Small intestine (tissue), 7 donors: ENCODE data around the gene FBN3. TPM values are rescaled to one million over a fixed set of nuclear protein-coding genes. Genes with fewer than 3 reads are reported as not detected.
"Not testable (repeated sequence)": the region's sequence is repeated elsewhere in the genome, so short reads cannot be mapped to it uniquely, and the experiment has no call there.

Source experiments
- DNase-seq, 2 donors: peaks; one replicate each; pipeline versions ENCODE4 v3.0.0 to v3.0.0-alpha.2; 2013
- FAIRE-seq: peaks from 2 replicates; lab custom pipeline; 2012; peaks lifted over from hg19 to GRCh38; lab: Jason Lieb, UNC
- H3K27ac ChIP-seq, 3 donors: one replicate each; pipeline ENCODE4 v1.5.1; 2013; ENCODE audit warnings: low read length in 2 of 3, mild to moderate bottlenecking in 2 of 3, control low read depth in 1 of 3, inconsistent platforms in 1 of 3, low read depth in 1 of 3, moderate library complexity in 1 of 3
- H3K27me3 ChIP-seq, 3 donors: one replicate each; pipeline ENCODE4 v1.6.1; 2013; ENCODE audit warnings: low read length in 3 of 3, inconsistent platforms in 1 of 3; ENCODE audit not compliant: control insufficient read depth in 3 of 3, insufficient read depth in 3 of 3
- H3K36me3 ChIP-seq, 3 donors: one replicate each; pipeline ENCODE4 v1.6.1; 2013; ENCODE audit warnings: low read length in 3 of 3, inconsistent platforms in 1 of 3, low read depth in 1 of 3, mild to moderate bottlenecking in 1 of 3, moderate library complexity in 1 of 3; ENCODE audit not compliant: control insufficient read depth in 3 of 3, insufficient read depth in 2 of 3
- H3K4me1 ChIP-seq, 3 donors: one replicate each; pipeline ENCODE4 v1.6.1; 2013; ENCODE audit warnings: low read length in 2 of 3, inconsistent platforms in 1 of 3, low read depth in 1 of 3, mild to moderate bottlenecking in 1 of 3, moderate library complexity in 1 of 3; ENCODE audit not compliant: control insufficient read depth in 3 of 3, insufficient read depth in 2 of 3
- H3K4me3 ChIP-seq, 3 donors: one replicate each; pipeline ENCODE4 v1.5.1; 2013; ENCODE audit warnings: low read length in 3 of 3, control low read depth in 1 of 3, inconsistent platforms in 1 of 3, low read depth in 1 of 3, mild to moderate bottlenecking in 1 of 3, moderate library complexity in 1 of 3
- H3K9me3 ChIP-seq, 2 donors: one replicate each; pipeline ENCODE4 v1.6.1; 2013; ENCODE audit warnings: low read depth in 1 of 2, low read length in 1 of 2; ENCODE audit not compliant: control insufficient read depth in 2 of 2, insufficient read depth in 1 of 2
- WGBS, 3 donors: extraction: QIAGEN DNeasy Blood & Tissue Kit; methylation state at CpG; one replicate each; pipeline ENCODE4 v1.1.7; 2013; 5-methylcytosine and 5-hydroxymethylcytosine counted together
- polyA plus RNA-seq, 4 donors: library from polyadenylated mRNA; stranded (reverse) in 3 of 4; unstranded in 1 of 4; fragments of 200-250 nt in 3 of 4; fragments of 120-200 nt in 1 of 4; gene quantifications; one replicate each; pipeline versions ENCODE4 v1.2.1 to v1.2.3, GENCODE V29; 2013
- donor health status: healthy with polysubstance abuse.
- donor health status: control.
- donor health status: control.
- donor health status: Bipolar disorder and iron deficiency.
- donor health status: healthy.

The FBN3 gene
- polyA plus RNA-seq, 4 donors: 0.04 to 2.5 TPM; not detected in 2

DNA sequence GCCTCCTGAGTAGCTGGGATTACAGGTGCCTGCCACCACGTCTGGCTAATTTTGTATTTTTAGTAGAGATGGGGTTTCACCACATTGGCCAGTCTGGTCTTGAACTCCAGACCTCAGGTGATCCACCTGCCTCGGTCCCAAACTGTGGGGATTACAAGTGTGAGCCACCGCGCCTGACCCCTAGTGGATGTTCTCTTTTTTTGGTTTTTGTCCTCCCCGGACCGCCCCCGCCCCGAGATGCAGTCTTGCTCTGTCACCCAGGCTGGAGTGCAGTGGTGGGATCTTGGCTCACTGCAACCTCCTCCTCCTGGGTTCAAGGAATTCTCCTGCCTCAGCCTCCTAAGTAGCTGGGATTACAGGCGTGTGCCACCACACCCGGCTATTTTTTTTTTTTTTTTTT is 4.6 kb upstream of the FBN3 start:
- FAIRE-seq, H3K4me3 ChIP-seq, H3K27ac ChIP-seq, H3K9me3 ChIP-seq, DNase-seq, H3K36me3 ChIP-seq, H3K27me3 ChIP-seq: not testable (repeated sequence)
- 33 to 37% (median 34%) methylated on average over 8 to 10 of the region's 10 CpGs for WGBS, 3 donors
- peaks cover 0 to 16% (median 5%) of the 10 kb centered on the region in 3 donors for H3K4me1 ChIP-seq

DNA sequence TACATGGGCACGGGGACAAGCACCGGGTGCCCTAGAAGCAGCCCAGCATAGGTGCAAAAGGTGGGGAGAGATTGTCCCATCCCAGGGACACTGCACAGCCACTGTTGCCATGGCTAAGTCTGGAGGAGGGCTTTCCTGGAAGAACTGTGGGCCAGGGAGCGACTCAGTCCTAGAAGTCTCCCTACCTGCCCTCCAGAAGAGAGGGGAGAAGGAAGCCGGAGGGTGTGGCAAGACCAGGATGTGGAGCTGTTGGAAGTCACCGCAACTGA is 2.3 kb upstream of the FBN3 start:
- WGBS, 3 donors: 10 to 47% (median 12%) methylated on average over 4 to 5 of the region's 5 CpGs
- H3K27me3 ChIP-seq: peaks cover 6 to 15% (median 12%) of the 10 kb centered on the region in 3 donors

DNA sequence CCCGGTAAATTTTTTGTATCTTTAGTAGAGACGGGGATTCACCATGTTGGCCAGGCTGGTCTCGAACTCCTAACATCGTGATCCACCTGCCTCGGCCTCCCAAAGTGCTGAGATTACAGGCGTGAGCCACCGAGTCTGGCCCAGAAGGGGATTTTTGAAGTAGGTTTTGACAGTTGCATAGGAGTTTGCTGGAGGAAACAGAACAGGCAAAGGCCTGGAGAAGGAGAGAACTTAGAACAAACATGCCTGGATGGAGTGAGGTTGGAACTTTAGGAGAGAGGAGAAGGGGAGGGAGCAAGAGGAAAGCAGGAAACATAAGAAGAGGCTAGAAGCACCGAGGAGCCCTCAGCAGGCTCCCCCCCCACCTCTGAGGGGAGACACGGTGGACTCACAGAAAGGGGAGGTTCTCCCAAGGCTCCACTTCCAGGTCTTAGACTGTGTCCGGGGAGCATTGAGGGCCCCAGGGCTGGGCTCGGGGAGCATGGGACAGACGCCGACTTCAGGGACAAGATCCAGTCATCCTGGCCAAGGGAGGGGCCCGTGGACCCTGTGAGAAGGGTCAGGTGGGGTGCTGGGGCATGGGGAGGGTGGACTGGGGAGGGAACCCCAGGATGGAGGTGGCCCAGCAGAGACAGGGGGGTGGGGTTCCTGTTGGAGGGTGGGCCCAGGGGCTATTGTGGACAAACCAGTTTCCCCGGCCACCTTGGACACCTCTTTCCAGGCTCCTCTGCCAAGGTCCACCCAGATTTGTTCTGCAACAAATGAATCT is 1.8 kb upstream of the FBN3 start:
- no peak overlapping the region for H3K4me3 ChIP-seq
- 56 to 69% (median 64%) methylated on average over 15 of the region's 15 CpGs for WGBS, 3 donors
- H3K27ac ChIP-seq: no peak overlapping the region
- DNase-seq (peak in 1 of 2 donors; percentile 36), FAIRE-seq (no peak)
- H3K27me3 ChIP-seq: peaks cover 6 to 15% (median 12%) of the 10 kb centered on the region in 3 donors
- no peaks in the 10 kb centered on the region for H3K36me3 ChIP-seq
- H3K9me3 ChIP-seq: no peaks in the 10 kb centered on the region
- peaks cover 0 to 23% (median 5%) of the 10 kb centered on the region in 3 donors for H3K4me1 ChIP-seq

More for the DNA sequence above, 2.3 kb upstream of the FBN3 start:
- Histone ChIP-seq H3K36me3 (no peaks in the 10 kb centered on the region), H3K4me3 (no peak overlapping the region), H3K27ac (no peak overlapping the region), H3K9me3 (no peaks in the 10 kb centered on the region), H3K4me1 (peaks cover 0 to 22% (median 5%) of the 10 kb centered on the region in 3 donors)
- DNase-seq (no peak), FAIRE-seq (no peak)

DNA sequence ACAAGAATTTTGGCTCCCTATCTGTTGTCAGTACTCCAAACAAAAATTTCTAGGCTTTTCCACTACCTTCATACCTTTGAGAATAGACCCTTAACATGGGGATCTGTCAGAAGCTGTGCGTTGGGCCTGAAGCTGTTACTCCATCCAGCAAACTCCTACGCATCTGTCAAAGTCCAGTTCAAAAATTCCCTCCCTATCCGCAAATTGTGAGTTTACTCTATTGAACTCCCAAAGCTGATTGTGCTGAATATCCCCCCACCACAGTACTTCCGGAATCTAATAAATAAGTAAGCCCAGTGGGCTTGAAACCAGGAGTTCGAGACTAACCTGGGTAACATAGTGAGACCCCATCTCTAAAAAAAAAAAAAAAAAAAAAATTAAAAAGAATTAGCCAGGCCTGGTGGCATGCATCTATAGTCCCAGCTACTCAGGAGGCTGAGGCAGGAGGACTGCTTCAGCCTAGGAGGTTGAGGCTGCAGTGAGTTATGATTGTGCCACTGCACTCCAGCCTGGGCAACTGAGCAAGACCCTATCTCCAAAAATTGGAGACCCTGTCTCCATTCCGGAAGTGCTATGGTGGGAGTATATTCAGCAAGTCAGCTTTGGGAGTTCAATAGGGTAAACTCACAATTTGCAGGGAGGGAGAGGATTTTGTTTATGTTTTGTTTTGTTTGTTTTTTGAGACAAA is 930 bp upstream of the FBN3 start:
- Histone ChIP-seq H3K4me3 (no peak overlapping the region), H3K36me3 (no peaks in the 10 kb centered on the region), H3K27ac (no peak overlapping the region), H3K4me1 (peaks cover 0 to 28% (median 5%) of the 10 kb centered on the region in 3 donors), H3K27me3 (peaks cover 6 to 15% (median 12%) of the 10 kb centered on the region in 3 donors), H3K9me3 (no peaks in the 10 kb centered on the region)
- 92 to 96% (median 93%) methylated on average over 6 of the region's 6 CpGs for WGBS, 3 donors
- FAIRE-seq: no peak
- DNase-seq: no peak

DNA sequence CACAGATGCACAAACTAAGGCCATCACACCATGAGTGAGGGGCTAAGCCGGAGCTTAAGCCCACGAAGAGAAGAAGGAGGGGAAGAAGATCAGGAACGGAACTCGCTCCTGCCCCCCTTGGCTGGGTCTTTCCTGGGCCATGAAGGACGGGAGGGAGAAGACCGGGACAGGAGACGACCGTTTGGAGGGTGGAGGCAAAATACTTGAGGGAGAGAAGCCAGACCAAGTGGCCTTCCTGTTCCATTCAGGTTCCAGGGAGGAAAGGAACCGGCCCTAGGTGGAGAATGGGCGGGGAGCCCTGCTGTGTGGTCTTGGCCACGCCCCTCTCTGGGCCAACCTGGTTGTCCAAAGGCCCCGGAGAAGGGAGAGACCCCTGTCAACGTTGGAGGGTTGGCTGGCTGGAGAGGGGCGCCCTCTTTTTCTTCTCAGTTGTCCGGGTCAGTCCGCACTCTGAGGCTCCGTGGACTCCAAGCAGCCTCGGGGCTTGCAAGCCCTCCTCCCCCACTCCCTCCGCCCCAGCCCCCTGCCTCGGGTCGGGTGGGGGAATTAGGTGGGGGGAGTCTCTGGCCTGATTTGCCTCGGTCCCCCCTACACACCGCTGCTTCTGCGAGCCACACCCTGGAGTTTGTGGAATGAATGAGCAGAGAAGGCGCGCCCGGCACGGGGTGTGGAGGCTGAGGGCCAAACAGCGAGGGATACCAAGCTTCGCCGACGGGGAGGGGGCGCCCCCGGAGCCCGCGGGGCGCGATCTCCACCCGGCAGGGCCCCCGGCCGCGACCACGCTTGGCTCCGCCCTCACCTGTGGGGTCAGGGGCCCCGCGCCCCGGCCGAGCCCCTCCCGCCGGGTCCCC is 757 bp downstream of the FBN3 start:
- FAIRE-seq (no peak), DNase-seq (peak; percentile 15 to 69)
- peak overlapping the region in 1 of 3 donors; percentile 38 for H3K4me3 ChIP-seq
- 3 to 7% (median 5%) methylated on average over 31 to 50 of the region's 50 CpGs for WGBS, 3 donors
- H3K9me3 ChIP-seq: no peaks in the 10 kb centered on the region
- H3K4me1 ChIP-seq: peaks cover 0 to 17% (median 0%) of the 10 kb centered on the region in 3 donors
- H3K27me3 ChIP-seq: peaks cover 6 to 15% (median 12%) of the 10 kb centered on the region in 3 donors
- no peaks in the 10 kb centered on the region for H3K36me3 ChIP-seq
- no peak overlapping the region for H3K27ac ChIP-seq

DNA sequence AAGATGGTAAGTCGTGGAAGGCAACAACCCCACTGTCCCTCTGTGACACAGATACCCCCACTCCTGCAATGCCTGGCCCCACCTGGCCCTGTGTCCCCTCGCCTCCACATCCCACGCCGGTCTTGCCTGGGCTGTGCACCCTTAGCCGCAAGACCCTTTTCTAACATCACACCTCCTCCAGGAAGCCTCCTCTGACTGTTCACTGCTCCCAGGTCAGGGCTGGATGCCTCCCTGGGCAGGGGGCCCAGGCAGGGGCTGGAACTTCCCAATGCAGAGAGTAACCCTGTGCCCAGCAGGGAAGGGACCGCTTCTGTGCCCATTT is 1.3 kb downstream of the FBN3 start:
- FAIRE-seq (no peak), DNase-seq (no peak)
- Histone ChIP-seq H3K27ac (no peak overlapping the region), H3K9me3 (no peaks in the 10 kb centered on the region), H3K4me3 (no peak overlapping the region), H3K4me1 (peaks cover 0 to 17% (median 0%) of the 10 kb centered on the region in 3 donors), H3K27me3 (peaks cover 6 to 15% (median 12%) of the 10 kb centered on the region in 3 donors), H3K36me3 (no peaks in the 10 kb centered on the region)
- 69 to 80% (median 79%) methylated on average over 6 of the region's 6 CpGs for whole genome bisulfite sequencing, 3 donors

DNA sequence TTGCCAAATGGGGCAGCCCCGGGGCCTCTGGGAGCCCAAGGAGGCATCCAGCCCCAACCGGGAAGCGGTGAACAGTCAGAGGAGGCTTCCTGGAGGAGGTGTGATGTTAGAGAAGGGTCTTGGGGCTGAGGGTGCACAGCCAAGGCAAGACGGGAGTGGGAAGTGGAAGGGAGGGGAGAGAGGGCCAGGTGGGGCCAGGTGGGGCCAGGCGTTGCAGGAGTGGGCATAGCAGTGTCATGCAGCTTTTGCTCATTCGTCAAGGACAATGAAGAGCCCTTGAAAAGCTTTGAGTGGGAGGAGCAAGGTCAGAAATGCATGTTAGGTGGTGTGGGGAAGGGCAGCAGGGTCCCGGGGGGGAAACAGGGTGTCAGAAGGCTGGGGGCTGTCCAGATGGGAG is 1.8 kb downstream of the FBN3 start:
- peaks cover 6 to 15% (median 12%) of the 10 kb centered on the region in 3 donors for H3K27me3 ChIP-seq
- FAIRE-seq: no peak
- H3K9me3 ChIP-seq: no peaks in the 10 kb centered on the region
- H3K4me3 ChIP-seq: no peak overlapping the region
- no peak overlapping the region for H3K27ac ChIP-seq
- no peaks in the 10 kb centered on the region for H3K36me3 ChIP-seq
- peaks cover 0 to 17% (median 0%) of the 10 kb centered on the region in 3 donors for H3K4me1 ChIP-seq
- WGBS, 3 donors: 36 to 53% (median 43%) methylated on average over 7 of the region's 7 CpGs
- DNase-seq: no peak

DNA sequence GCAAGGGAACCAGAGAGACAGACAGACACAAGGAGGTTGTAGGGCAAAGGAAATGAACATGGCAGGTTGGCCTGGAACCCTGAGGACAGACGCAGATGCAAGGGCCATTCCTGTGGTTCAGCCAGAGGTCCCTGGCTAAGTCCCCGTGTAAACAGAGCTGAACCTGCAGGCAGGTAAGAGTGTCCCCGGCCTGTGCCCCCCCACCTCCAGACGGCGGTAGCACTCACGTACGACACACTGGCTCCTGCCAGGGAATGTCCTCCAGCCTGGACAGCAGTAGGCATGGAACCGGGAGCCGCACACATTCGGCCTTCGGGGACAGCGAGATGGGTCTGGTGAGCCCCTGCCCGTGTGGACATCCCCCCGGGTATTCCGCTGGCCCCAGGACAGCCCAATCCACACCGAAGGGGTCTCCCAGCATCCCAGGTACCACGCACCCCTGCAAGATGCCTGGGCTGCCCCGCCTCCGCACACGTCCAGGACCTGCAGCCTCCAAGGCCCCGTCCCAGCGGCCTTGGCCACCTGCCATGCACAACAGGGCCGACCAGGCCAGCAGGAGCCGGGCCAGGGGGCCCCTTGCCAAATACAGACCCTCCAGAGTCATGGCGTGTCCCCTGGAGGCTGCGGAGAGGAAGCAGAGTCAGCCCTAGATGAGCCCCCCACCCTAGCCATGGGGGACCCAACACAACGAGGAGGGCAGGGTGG is 2.4 kb downstream of the FBN3 start:
- no peak for FAIRE-seq
- H3K4me1 ChIP-seq: peaks cover 0 to 23% (median 0%) of the 10 kb centered on the region in 3 donors
- H3K4me3 ChIP-seq: no peak overlapping the region
- H3K9me3 ChIP-seq: no peaks in the 10 kb centered on the region
- WGBS, 3 donors: 63 to 69% (median 67%) methylated on average over 27 of the region's 27 CpGs
- H3K36me3 ChIP-seq: no peaks in the 10 kb centered on the region
- no peak overlapping the region for H3K27ac ChIP-seq
- H3K27me3 ChIP-seq: peaks cover 6 to 15% (median 12%) of the 10 kb centered on the region in 3 donors
- no peak for DNase-seq
